Measurements from ENCODE around the gene ASMT.

The ASMT gene

GRCh38 chrX:1578511-1579173, 36.2 kb upstream of the ASMT start:
- H3K27me3 ChIP-seq (ENCODE audit: insufficient read depth, low read depth) = no peaks in the 10 kb centered on the region
- H4K20me1 ChIP-seq (ENCODE audit: insufficient read depth) = no peaks in the 10 kb centered on the region
- H2AFZ ChIP-seq (ENCODE audit: low read depth) = no peak overlapping the region
- no peak overlapping the region for H3K4me2 ChIP-seq
- H3K4me3 ChIP-seq (IDR thresholded peaks at IDR 0.05; ENCODE audit: insufficient read depth, low read depth, low read length) = no peak overlapping the region
- TF ChIP-seq CTCF (conservative IDR thresholded peaks at IDR 0.05; ENCODE audit: low read depth, low read length) = no peak
- no peak overlapping the region for H3K27ac ChIP-seq
- H3K9ac ChIP-seq = no peak overlapping the region
- no peaks in the 10 kb centered on the region for H3K79me2 ChIP-seq (ENCODE audit: insufficient read depth, low read depth)
- H3K36me3 ChIP-seq (ENCODE audit: insufficient read depth) = no peaks in the 10 kb centered on the region
- H3K4me1 ChIP-seq (ENCODE audit: low read depth, poor library complexity, severe bottlenecking) = peaks cover 34% of the 10 kb centered on the region

GRCh38 chrX:1581132-1581531, 33.7 kb upstream of the ASMT start:
- peak; percentile 83 for TF ChIP-seq CTCF (conservative IDR thresholded peaks at IDR 0.05; ENCODE audit: low read depth, low read length)
- Histone ChIP-seq H3K27me3 (ENCODE audit: insufficient read depth, low read depth) (no peaks in the 10 kb centered on the region), H3K36me3 (ENCODE audit: insufficient read depth) (no peaks in the 10 kb centered on the region), H2AFZ (ENCODE audit: low read depth) (no peak overlapping the region), H3K9ac (no peak overlapping the region), H3K4me1 (ENCODE audit: low read depth, poor library complexity, severe bottlenecking) (peaks cover 50% of the 10 kb centered on the region), H4K20me1 (ENCODE audit: insufficient read depth) (no peaks in the 10 kb centered on the region), H3K4me3 (IDR thresholded peaks at IDR 0.05; ENCODE audit: insufficient read depth, low read depth, low read length) (no peak overlapping the region), H3K79me2 (ENCODE audit: insufficient read depth, low read depth) (no peaks in the 10 kb centered on the region), H3K4me2 (no peak overlapping the region), H3K27ac (no peak overlapping the region)

- Histone ChIP-seq H3K4me2 (peak overlapping the region; percentile 42; the same call in 1 of the 2 replicates), H3K4me3 (IDR thresholded peaks at IDR 0.05; ENCODE audit: insufficient read depth, low read depth, low read length) (no peak overlapping the region), H3K9ac (peak overlapping the region; percentile 49; the same call in 1 of the 2 replicates), H4K20me1 (ENCODE audit: insufficient read depth) (no peaks in the 10 kb centered on the region), H2AFZ (ENCODE audit: low read depth) (peak overlapping the region; percentile 34; the same call in 1 of the 2 replicates), H3K27me3 (ENCODE audit: insufficient read depth, low read depth) (no peaks in the 10 kb centered on the region), H3K27ac (peak overlapping the region; percentile 83), H3K4me1 (ENCODE audit: low read depth, poor library complexity, severe bottlenecking) (peaks cover 49% of the 10 kb centered on the region), H3K36me3 (ENCODE audit: insufficient read depth) (no peaks in the 10 kb centered on the region), H3K79me2 (ENCODE audit: insufficient read depth, low read depth) (no peaks in the 10 kb centered on the region)
- no peak for TF ChIP-seq CTCF (conservative IDR thresholded peaks at IDR 0.05; ENCODE audit: low read depth, low read length)
Observed at GRCh38 chrX:1582686-1583437, 32.0 kb upstream of the ASMT start.

- no peak overlapping the region for H3K4me3 ChIP-seq (IDR thresholded peaks at IDR 0.05; ENCODE audit: insufficient read depth, low read depth, low read length)
- H3K9ac ChIP-seq = no peak overlapping the region
- no peak overlapping the region for H2AFZ ChIP-seq (ENCODE audit: low read depth)
- H3K4me2 ChIP-seq = peak overlapping the region; percentile 4; the same call in 1 of the 2 replicates
- no peaks in the 10 kb centered on the region for H3K79me2 ChIP-seq (ENCODE audit: insufficient read depth, low read depth)
- H3K27ac ChIP-seq = peak overlapping the region; percentile 83; the same call in 1 of the 2 replicates
- no peak for TF ChIP-seq CTCF (conservative IDR thresholded peaks at IDR 0.05; ENCODE audit: low read depth, low read length)
- H3K27me3 ChIP-seq (ENCODE audit: insufficient read depth, low read depth) = no peaks in the 10 kb centered on the region
- H4K20me1 ChIP-seq (ENCODE audit: insufficient read depth) = no peaks in the 10 kb centered on the region
- no peaks in the 10 kb centered on the region for H3K36me3 ChIP-seq (ENCODE audit: insufficient read depth)
- peaks cover 49% of the 10 kb centered on the region for H3K4me1 ChIP-seq (ENCODE audit: low read depth, poor library complexity, severe bottlenecking)
Observed at GRCh38 chrX:1584237-1585011, 30.4 kb upstream of the ASMT start.

Data from KMS-11 (cell line).